HepG2 (cell line): ENCODE results near the gene SSNA1. TPM values are rescaled to one million over a fixed set of nuclear protein-coding genes. Genes with fewer than 3 reads are reported as not detected.

Experiments used
- ADNP ChIP-seq: sonication (generic); formaldehyde crosslinking; IDR thresholded peaks from 2 replicates; pipeline ENCODE4 v1.4.0; 2020; ENCODE audit warnings: missing genetic modification reagents
- ARNTL ChIP-seq: sonication (generic); formaldehyde crosslinking; IDR thresholded peaks from 2 replicates; pipeline ENCODE4 v1.4.0; 2020; ENCODE audit warnings: mild to moderate bottlenecking, missing genetic modification reagents
- ATF3 ChIP-seq: sonication (generic); formaldehyde crosslinking; IDR thresholded peaks from 2 replicates; pipeline ENCODE4 v1.4.0; 2020; ENCODE audit warnings: missing genetic modification reagents
- CCAR2 ChIP-seq: fragments of 200-400 bp; formaldehyde crosslinking; optimal IDR thresholded peaks from 2 replicates; pipeline ENCODE3; 2018; ENCODE audit warnings: low read depth, mild to moderate bottlenecking, low read length, moderate library complexity
- CENPX ChIP-seq: sonication (generic); formaldehyde crosslinking; IDR thresholded peaks from 2 replicates; pipeline ENCODE4 v1.9.0; 2021; ENCODE audit warnings: mild to moderate bottlenecking, missing genetic modification reagents, moderate library complexity
- FOXA3 ChIP-seq: IDR thresholded peaks from 2 replicates; pipeline ENCODE4 v1.6.1; 2016; ENCODE audit warnings: missing genetic modification reagents, missing compliant biosample characterization
- HMG20A ChIP-seq: IDR thresholded peaks from 2 replicates; pipeline ENCODE4 v1.6.1; 2016; ENCODE audit warnings: borderline replicate concordance
- SIX1 ChIP-seq: sonication (generic); formaldehyde crosslinking; IDR thresholded peaks from 2 replicates; pipeline ENCODE4 v1.4.0; 2020; ENCODE audit warnings: missing genetic modification reagents, borderline replicate concordance
- ZKSCAN5 ChIP-seq: sonication (generic); formaldehyde crosslinking; IDR thresholded peaks from 2 replicates; pipeline ENCODE4 v1.5.1; 2020; ENCODE audit warnings: mild to moderate bottlenecking, missing genetic modification reagents
- ZNF766 ChIP-seq: sonication (generic); formaldehyde crosslinking; IDR thresholded peaks from 2 replicates; pipeline ENCODE4 v1.5.0; 2020; ENCODE audit warnings: missing genetic modification reagents, borderline replicate concordance
- polyA plus RNA-seq, 8 experiments: library from polyadenylated mRNA; depleted of rRNA in 3 of 8; stranded (reverse) in 7 of 8; unstranded in 1 of 8; fragments of >200 nt; fragmentation: Illumina TruSeq in 4 of 8; extraction: Trizol in 4 of 8; gene quantifications; 2 replicates each; pipeline versions ENCODE4 v1.2.1 to v1.2.3, GENCODE V29; 2011 to 2016; ENCODE audit warnings: low read depth in 4 of 8, missing spikeins in 1 of 8, mixed read lengths in 1 of 8; ENCODE audit not compliant: insufficient read depth in 1 of 8
- total RNA-seq, 5 experiments: library from RNA; depleted of rRNA; stranded (reverse); fragments of >200 nt; fragmentation: Illumina TruSeq; extraction: Trizol; gene quantifications; 2 replicates each; pipeline ENCODE4 v1.2.3, GENCODE V29; 2016; ENCODE audit warnings: low read depth in 1 of 5
- TF ChIP-seq, protein P1 (sequence below): sonication (generic); formaldehyde crosslinking; IDR thresholded peaks from 2 replicates; pipeline ENCODE4 v1.4.0; 2020; ENCODE audit warnings: missing genetic modification reagents, borderline replicate concordance
- TF ChIP-seq, protein P2 (sequence below): sonication (generic); formaldehyde crosslinking; IDR thresholded peaks from 2 replicates; pipeline ENCODE4 v1.4.0; 2020; ENCODE audit warnings: missing genetic modification reagents
- TF ChIP-seq, protein P3 (sequence below): sonication (generic); formaldehyde crosslinking; IDR thresholded peaks from 2 replicates; pipeline ENCODE4 v1.5.1; 2020; ENCODE audit warnings: mild to moderate bottlenecking, missing genetic modification reagents, borderline replicate concordance

Gene SSNA1
- total and polyA plus RNA-seq, 2 of the 13 experiments (the other 11 are each of a cell fraction or from before 2014, with no cell fraction given), result 35.9 to 49.4 TPM

DNA sequence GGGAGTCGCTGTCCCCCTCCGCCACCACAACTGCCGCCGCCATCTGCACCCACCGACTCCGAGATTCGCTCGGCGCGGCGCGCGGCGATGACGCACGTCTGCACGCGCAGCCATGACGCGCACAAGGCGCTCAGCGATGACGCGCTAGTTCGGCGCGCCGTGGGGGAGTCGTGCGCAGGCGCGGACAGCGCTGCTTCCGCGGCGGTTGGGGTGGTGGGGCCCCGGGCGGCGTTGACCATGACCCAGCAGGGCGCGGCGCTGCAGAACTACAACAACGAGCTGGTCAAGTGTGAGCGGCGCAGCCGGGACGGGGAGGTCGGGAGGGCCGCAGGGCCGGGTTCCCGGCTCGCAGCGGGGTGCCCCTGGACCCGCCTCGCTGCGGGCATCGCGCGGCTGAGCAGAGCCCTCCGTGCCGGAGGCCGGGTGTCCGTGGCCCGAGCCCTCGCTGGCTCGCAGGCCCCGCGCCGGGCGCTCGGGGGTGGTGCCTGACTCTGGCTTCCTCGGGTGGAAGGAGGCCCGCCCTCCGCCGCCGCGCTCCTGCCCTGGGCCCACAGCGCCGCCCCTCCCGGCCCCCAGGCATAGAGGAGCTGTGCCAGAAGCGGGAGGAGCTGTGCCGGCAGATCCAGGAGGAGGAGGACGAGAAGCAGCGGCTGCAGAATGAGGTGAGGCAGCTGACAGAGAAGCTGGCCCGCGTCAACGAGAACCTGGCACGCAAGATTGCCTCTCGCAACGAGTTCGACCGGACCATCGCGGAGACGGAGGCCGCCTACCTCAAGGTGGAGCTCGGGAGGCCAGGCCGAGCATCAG lies at the start of gene SSNA1, which contains the start of gene ANAPC2 (continued):
- TF ChIP-seq CENPX (no peak), HMG20A (CRISPR knock-in tag) (no peak; the same call in 1 of the 2 replicates), FOXA3 (CRISPR knock-in tag) (peak; percentile 85), ZKSCAN5 (CRISPR knock-in tag) (no peak), ZNF766 (CRISPR knock-in tag) (peak; percentile 45; the same call in 1 of the 2 replicates), CCAR2 (no peak), ADNP (CRISPR knock-in tag) (no peak), ARNTL (no peak), ATF3 (CRISPR knock-in tag) (peak; percentile 65; the same call in 1 of the 2 replicates), SIX1 (CRISPR knock-in tag) (no peak)
- TF ChIP-seq, protein P1, sequence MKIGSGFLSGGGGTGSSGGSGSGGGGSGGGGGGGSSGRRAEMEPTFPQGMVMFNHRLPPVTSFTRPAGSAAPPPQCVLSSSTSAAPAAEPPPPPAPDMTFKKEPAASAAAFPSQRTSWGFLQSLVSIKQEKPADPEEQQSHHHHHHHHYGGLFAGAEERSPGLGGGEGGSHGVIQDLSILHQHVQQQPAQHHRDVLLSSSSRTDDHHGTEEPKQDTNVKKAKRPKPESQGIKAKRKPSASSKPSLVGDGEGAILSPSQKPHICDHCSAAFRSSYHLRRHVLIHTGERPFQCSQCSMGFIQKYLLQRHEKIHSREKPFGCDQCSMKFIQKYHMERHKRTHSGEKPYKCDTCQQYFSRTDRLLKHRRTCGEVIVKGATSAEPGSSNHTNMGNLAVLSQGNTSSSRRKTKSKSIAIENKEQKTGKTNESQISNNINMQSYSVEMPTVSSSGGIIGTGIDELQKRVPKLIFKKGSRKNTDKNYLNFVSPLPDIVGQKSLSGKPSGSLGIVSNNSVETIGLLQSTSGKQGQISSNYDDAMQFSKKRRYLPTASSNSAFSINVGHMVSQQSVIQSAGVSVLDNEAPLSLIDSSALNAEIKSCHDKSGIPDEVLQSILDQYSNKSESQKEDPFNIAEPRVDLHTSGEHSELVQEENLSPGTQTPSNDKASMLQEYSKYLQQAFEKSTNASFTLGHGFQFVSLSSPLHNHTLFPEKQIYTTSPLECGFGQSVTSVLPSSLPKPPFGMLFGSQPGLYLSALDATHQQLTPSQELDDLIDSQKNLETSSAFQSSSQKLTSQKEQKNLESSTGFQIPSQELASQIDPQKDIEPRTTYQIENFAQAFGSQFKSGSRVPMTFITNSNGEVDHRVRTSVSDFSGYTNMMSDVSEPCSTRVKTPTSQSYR (CRISPR knock-in tag), result peak; percentile 86
- TF ChIP-seq, protein P2, sequence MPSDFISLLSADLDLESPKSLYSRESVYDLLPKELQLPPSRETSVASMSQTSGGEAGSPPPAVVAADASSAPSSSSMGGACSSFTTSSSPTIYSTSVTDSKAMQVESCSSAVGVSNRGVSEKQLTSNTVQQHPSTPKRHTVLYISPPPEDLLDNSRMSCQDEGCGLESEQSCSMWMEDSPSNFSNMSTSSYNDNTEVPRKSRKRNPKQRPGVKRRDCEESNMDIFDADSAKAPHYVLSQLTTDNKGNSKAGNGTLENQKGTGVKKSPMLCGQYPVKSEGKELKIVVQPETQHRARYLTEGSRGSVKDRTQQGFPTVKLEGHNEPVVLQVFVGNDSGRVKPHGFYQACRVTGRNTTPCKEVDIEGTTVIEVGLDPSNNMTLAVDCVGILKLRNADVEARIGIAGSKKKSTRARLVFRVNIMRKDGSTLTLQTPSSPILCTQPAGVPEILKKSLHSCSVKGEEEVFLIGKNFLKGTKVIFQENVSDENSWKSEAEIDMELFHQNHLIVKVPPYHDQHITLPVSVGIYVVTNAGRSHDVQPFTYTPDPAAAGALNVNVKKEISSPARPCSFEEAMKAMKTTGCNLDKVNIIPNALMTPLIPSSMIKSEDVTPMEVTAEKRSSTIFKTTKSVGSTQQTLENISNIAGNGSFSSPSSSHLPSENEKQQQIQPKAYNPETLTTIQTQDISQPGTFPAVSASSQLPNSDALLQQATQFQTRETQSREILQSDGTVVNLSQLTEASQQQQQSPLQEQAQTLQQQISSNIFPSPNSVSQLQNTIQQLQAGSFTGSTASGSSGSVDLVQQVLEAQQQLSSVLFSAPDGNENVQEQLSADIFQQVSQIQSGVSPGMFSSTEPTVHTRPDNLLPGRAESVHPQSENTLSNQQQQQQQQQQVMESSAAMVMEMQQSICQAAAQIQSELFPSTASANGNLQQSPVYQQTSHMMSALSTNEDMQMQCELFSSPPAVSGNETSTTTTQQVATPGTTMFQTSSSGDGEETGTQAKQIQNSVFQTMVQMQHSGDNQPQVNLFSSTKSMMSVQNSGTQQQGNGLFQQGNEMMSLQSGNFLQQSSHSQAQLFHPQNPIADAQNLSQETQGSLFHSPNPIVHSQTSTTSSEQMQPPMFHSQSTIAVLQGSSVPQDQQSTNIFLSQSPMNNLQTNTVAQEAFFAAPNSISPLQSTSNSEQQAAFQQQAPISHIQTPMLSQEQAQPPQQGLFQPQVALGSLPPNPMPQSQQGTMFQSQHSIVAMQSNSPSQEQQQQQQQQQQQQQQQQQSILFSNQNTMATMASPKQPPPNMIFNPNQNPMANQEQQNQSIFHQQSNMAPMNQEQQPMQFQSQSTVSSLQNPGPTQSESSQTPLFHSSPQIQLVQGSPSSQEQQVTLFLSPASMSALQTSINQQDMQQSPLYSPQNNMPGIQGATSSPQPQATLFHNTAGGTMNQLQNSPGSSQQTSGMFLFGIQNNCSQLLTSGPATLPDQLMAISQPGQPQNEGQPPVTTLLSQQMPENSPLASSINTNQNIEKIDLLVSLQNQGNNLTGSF (CRISPR knock-in tag), result no peak
- TF ChIP-seq, protein P3, sequence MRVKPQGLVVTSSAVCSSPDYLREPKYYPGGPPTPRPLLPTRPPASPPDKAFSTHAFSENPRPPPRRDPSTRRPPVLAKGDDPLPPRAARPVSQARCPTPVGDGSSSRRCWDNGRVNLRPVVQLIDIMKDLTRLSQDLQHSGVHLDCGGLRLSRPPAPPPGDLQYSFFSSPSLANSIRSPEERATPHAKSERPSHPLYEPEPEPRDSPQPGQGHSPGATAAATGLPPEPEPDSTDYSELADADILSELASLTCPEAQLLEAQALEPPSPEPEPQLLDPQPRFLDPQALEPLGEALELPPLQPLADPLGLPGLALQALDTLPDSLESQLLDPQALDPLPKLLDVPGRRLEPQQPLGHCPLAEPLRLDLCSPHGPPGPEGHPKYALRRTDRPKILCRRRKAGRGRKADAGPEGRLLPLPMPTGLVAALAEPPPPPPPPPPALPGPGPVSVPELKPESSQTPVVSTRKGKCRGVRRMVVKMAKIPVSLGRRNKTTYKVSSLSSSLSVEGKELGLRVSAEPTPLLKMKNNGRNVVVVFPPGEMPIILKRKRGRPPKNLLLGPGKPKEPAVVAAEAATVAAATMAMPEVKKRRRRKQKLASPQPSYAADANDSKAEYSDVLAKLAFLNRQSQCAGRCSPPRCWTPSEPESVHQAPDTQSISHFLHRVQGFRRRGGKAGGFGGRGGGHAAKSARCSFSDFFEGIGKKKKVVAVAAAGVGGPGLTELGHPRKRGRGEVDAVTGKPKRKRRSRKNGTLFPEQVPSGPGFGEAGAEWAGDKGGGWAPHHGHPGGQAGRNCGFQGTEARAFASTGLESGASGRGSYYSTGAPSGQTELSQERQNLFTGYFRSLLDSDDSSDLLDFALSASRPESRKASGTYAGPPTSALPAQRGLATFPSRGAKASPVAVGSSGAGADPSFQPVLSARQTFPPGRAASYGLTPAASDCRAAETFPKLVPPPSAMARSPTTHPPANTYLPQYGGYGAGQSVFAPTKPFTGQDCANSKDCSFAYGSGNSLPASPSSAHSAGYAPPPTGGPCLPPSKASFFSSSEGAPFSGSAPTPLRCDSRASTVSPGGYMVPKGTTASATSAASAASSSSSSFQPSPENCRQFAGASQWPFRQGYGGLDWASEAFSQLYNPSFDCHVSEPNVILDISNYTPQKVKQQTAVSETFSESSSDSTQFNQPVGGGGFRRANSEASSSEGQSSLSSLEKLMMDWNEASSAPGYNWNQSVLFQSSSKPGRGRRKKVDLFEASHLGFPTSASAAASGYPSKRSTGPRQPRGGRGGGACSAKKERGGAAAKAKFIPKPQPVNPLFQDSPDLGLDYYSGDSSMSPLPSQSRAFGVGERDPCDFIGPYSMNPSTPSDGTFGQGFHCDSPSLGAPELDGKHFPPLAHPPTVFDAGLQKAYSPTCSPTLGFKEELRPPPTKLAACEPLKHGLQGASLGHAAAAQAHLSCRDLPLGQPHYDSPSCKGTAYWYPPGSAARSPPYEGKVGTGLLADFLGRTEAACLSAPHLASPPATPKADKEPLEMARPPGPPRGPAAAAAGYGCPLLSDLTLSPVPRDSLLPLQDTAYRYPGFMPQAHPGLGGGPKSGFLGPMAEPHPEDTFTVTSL (CRISPR knock-in tag), result no peak
